HG02588 (cell line): ENCODE results near the gene ACSF2.

Source experiments
- ATAC-seq: cut with Tn5 transposase; IDR thresholded peaks from one replicate; pipeline ENCODE4 v1.9.1; 2021; ENCODE audit warnings: mild to moderate bottlenecking, moderate library complexity; ENCODE audit not compliant: unreplicated experiment

Gene ACSF2

GRCh38 chr17:50439008-50439407 lies 13.0 kb downstream of the ACSF2 start:
- ATAC-seq, result no peak

GRCh38 chr17:50440172-50440837 lies 14.3 kb downstream of the ACSF2 start:
- no peak for ATAC-seq

GRCh38 chr17:50440838-50441829 lies 15.1 kb downstream of the ACSF2 start:
- ATAC-seq, result no peak

- no peak for ATAC-seq
These were observed 17.5 kb downstream of the ACSF2 start for GRCh38 chr17:50443505-50443974.

GRCh38 chr17:50444841-50445715 lies 19.1 kb downstream of the ACSF2 start:
- ATAC-seq, result no peak

- no peak for ATAC-seq
These were observed 19.8 kb downstream of the ACSF2 start for GRCh38 chr17:50445730-50446325.

- ATAC-seq, result no peak
These were observed 22.0 kb downstream of the ACSF2 start for GRCh38 chr17:50447870-50448595.

- no peak for ATAC-seq
These were observed 22.6 kb downstream of the ACSF2 start for GRCh38 chr17:50448643-50449042.

- ATAC-seq, result no peak
These were observed 26.1 kb downstream of the ACSF2 start for GRCh38 chr17:50451943-50452629.

- ATAC-seq, result no peak
These were observed 26.7 kb downstream of the ACSF2 start for GRCh38 chr17:50452630-50453300.

- ATAC-seq, result no peak
These were observed 27.9 kb downstream of the ACSF2 start for GRCh38 chr17:50453901-50454300.

GRCh38 chr17:50457621-50458020 lies 31.6 kb downstream of the ACSF2 start:
- ATAC-seq, result no peak

- ATAC-seq, result no peak
These were observed 32.3 kb downstream of the ACSF2 start for GRCh38 chr17:50458270-50458669.

GRCh38 chr17:50458701-50459676 lies 33.0 kb downstream of the ACSF2 start:
- no peak for ATAC-seq

- no peak for ATAC-seq
These were observed 33.7 kb downstream of the ACSF2 start for GRCh38 chr17:50459756-50460155.

- ATAC-seq, result no peak
These were observed 35.0 kb downstream of the ACSF2 start for GRCh38 chr17:50460831-50461526.

GRCh38 chr17:50461550-50462132 lies 35.6 kb downstream of the ACSF2 start:
- ATAC-seq, result no peak
